ENCODE measurements around the gene ROCK2.

- TF ChIP-seq ZNF274 (IDR thresholded peaks at IDR 0.05; ENCODE audit: borderline replicate concordance, extremely low read depth, low read length) = no peak
- no peak for TF ChIP-seq POLR2AphosphoS5 (IDR thresholded peaks at IDR 0.05; ENCODE audit: low read depth, low read length)
- no peak for TF ChIP-seq CHD2 (IDR thresholded peaks at IDR 0.05; ENCODE audit: low read length)
- no peak for TF ChIP-seq CTCF (IDR thresholded peaks at IDR 0.05; ENCODE audit: control extremely low read depth in 1 of 3, insufficient read depth in 1 of 3, low read depth in 1 of 3, low read length in 3 of 3)
- TF ChIP-seq SRF (IDR thresholded peaks at IDR 0.05; ENCODE audit: low read depth, low read length) = no peak
- TF ChIP-seq CEBPB (IDR thresholded peaks at IDR 0.05; ENCODE audit: low read depth, low read length) = no peak
- no peak for TF ChIP-seq JUN (IDR thresholded peaks at IDR 0.05; ENCODE audit: low read depth, low read length)
- no peak for TF ChIP-seq GABPA (IDR thresholded peaks at IDR 0.05; ENCODE audit: borderline replicate concordance, insufficient read depth, low read length)
- no peak for TF ChIP-seq MAFK (IDR thresholded peaks at IDR 0.05; ENCODE audit: low read depth, low read length)
Measured at GRCh38 chr2:11133936-11134320, 210.5 kb downstream of the ROCK2 start.

All from H1 (cell line).